Kidney (tissue), 14 donors: ENCODE data around the gene MYL7. TPM values are rescaled to one million over a fixed set of nuclear protein-coding genes. Genes with fewer than 3 reads are reported as not detected.

Experiments used
- DNase-seq, 5 donors: peaks; one replicate each; pipeline ENCODE4 v3.0.0-alpha.2; 2013 to 2020
- FAIRE-seq: peaks from 2 replicates; lab custom pipeline; 2012; peaks lifted over from hg19 to GRCh38; lab: Jason Lieb, UNC
- H3K27ac ChIP-seq, 2 donors: one replicate each; pipeline ENCODE4 v1.7.0; 2013; ENCODE audit warnings: low read depth in 2 of 2, low read length in 2 of 2, inconsistent platforms in 1 of 2
- H3K27me3 ChIP-seq: one replicate; pipeline ENCODE4 v1.7.1; 2013; ENCODE audit warnings: low read length, inconsistent platforms; ENCODE audit not compliant: control insufficient read depth, insufficient read depth
- H3K36me3 ChIP-seq, 3 donors: one replicate each; pipeline versions ENCODE4 v1.7.0 to v1.7.1; 2013; ENCODE audit warnings: low read length in 3 of 3, control low read depth in 1 of 3, inconsistent platforms in 1 of 3; ENCODE audit not compliant: insufficient read depth in 3 of 3, control insufficient read depth in 2 of 3
- H3K4me1 ChIP-seq, 3 donors: one replicate each; pipeline versions ENCODE4 v1.7.0 to v1.7.1; 2013; ENCODE audit warnings: low read length in 3 of 3, inconsistent platforms in 1 of 3, low read depth in 1 of 3; ENCODE audit not compliant: control insufficient read depth in 2 of 3, insufficient read depth in 2 of 3
- H3K4me3 ChIP-seq, 3 donors: one replicate each; pipeline versions ENCODE4 v1.7.0 to v1.8.1; 2013; ENCODE audit warnings: low read length in 3 of 3, control low read depth in 1 of 3, inconsistent platforms in 1 of 3
- H3K9ac ChIP-seq, 3 donors: one replicate each; pipeline versions ENCODE4 v1.7.0 to v1.7.1; 2013; ENCODE audit warnings: low read length in 3 of 3, control low read depth in 1 of 3, inconsistent platforms in 1 of 3
- H3K9me3 ChIP-seq, 3 donors: one replicate each; pipeline versions ENCODE4 v1.7.0 to v1.7.1; 2013; ENCODE audit warnings: low read length in 3 of 3, control low read depth in 1 of 3, inconsistent platforms in 1 of 3; ENCODE audit not compliant: control insufficient read depth in 2 of 3, insufficient read depth in 1 of 3
- intact Hi-C: fragments of 100-400 bp; cut with DNase I; formaldehyde crosslinking; loops from one replicate; pipeline ENCODE4 v1.11.1; 2022
- polyA plus RNA-seq: library from polyadenylated mRNA; stranded (reverse); fragments of 350-450 nt; fragmentation: Illumina TruSeq; extraction: RNeasy Lipid Tissue Mini Kit (QIAGEN cat#74804); gene quantifications from one replicate; pipeline ENCODE4 v1.2.3, GENCODE V29; 2014; ENCODE audit warnings: low read depth, low replicate concordance; ENCODE audit not compliant: insufficient read depth
- total RNA-seq: library from RNA; stranded (reverse); fragmentation: NEBNext Ultra II Directional; extraction: Animal tissue kit (Norgen Biotek cat#: 25700); gene quantifications from one replicate; pipeline ENCODE4 v1.2.1, GENCODE V29; 2021
- TF ChIP-seq, protein P1 (sequence below): IDR thresholded peaks from 3 replicates; pipeline ENCODE4 v1.5.1; 2012; ENCODE audit warnings: mild to moderate bottlenecking, moderate library complexity, borderline replicate concordance; ENCODE audit not compliant: insufficient read depth; ENCODE audit errors: extremely low read depth
- donor health status: control.
- donor health status: control.
- donor health status: control.
- donor health status: control.
- donor health status: control.
- donor health status: DM: yes; HTN: yes; CAD: no.
- donor health status: Normal renal cell carcinoma (clear cell type).

Gene MYL7
- total and polyA plus RNA-seq, 2 donors from 2014 or later = not detected

DNA sequence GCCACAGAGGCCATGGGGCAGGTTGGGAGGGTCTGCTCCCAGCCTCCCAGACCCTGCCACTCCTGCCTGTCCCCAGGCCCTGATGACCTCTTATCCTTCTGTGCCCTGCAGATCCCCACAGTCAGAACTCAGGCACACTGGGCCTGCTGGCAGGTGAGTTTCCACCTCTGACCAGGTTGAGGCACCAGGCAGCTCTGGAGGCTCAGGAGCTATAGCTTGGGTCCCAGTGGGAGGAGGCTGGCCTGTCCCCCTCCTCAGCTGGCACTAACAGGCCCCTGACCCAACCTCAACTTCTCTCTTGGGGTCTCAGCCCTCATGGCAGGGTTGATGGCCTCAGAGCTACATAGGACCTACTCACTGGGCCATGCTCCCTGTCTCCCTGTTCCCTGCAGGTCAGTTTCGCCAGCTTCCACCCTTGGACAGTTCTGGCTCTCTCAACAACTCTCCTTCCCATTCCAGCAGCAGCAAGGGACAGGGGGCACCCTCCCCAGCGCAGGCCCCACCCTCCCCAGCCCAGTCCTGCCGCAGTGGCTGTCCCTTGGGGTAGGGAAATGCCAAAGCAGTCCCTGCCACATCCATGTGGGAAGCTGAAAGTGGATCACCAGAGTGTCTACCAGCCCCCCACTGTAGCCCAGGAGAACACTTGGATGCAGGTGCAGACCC lies 39.7 kb downstream of the MYL7 start:
- H3K4me1 ChIP-seq = peaks cover 0 to 5% (median 5%) of the 10 kb centered on the region in 3 donors
- TF ChIP-seq, protein P1, sequence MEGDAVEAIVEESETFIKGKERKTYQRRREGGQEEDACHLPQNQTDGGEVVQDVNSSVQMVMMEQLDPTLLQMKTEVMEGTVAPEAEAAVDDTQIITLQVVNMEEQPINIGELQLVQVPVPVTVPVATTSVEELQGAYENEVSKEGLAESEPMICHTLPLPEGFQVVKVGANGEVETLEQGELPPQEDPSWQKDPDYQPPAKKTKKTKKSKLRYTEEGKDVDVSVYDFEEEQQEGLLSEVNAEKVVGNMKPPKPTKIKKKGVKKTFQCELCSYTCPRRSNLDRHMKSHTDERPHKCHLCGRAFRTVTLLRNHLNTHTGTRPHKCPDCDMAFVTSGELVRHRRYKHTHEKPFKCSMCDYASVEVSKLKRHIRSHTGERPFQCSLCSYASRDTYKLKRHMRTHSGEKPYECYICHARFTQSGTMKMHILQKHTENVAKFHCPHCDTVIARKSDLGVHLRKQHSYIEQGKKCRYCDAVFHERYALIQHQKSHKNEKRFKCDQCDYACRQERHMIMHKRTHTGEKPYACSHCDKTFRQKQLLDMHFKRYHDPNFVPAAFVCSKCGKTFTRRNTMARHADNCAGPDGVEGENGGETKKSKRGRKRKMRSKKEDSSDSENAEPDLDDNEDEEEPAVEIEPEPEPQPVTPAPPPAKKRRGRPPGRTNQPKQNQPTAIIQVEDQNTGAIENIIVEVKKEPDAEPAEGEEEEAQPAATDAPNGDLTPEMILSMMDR = no peak
- H3K9ac ChIP-seq = no peak overlapping the region
- H3K4me3 ChIP-seq = no peak overlapping the region
- no peaks in the 10 kb centered on the region for H3K27me3 ChIP-seq
- intact Hi-C loops = no loop called here
- DNase-seq = peak in 2 of 5 donors; percentile 51 to 55
- no peaks in the 10 kb centered on the region for H3K36me3 ChIP-seq
- FAIRE-seq = no peak
- peak overlapping the region in 1 of 2 donors; percentile 78 for H3K27ac ChIP-seq
- H3K9me3 ChIP-seq = no peaks in the 10 kb centered on the region

DNA sequence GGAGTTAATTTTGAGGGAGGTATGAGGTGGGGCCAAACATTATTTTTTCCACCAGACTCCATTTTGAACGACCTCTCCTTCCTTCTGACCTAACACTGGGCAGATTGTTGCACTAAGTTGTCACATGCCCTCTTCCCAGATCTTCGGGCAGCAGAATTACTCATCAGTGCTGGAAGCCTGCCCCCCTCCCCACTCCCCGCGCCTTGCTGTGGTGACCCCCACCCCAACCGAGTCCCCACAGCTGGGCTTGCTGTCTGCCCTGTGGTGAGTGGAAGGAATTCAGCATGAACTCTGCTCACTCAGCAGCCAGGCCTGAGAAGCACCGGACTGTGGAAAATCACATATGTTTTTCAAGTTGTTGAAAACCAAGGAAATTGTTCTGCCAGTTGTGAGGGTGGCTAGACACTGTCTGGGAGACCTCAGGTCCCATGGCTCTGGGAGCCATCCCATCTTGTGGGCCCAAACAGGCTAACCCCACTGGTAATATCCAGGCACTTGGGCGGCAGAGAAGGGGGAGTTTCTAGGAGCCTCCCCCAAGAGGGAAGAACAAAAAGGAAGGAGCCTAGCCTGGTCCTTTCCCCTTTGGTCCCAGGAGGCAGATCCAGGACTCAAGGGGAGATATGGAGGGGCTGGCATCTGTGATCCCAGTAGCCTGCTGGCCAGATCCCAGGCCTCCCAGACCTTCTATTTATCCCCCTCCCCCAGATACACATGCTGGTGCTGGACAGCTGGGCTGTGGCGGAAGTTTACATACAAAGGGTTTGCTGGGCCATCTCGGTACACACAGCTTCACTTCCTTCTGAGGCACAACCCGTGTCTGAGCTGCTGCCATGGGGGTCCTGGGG lies 40.5 kb downstream of the MYL7 start:
- Histone ChIP-seq H3K9ac (no peak overlapping the region), H3K27ac (peak overlapping the region in 1 of 2 donors; percentile 25), H3K4me3 (no peak overlapping the region), H3K36me3 (no peaks in the 10 kb centered on the region), H3K27me3 (no peaks in the 10 kb centered on the region), H3K4me1 (peaks cover 0 to 5% (median 5%) of the 10 kb centered on the region in 3 donors), H3K9me3 (no peaks in the 10 kb centered on the region)
- TF ChIP-seq, protein P1 = no peak
- FAIRE-seq (no peak), DNase-seq (peak; percentile 29 to 87 (median 65))
- intact Hi-C loops = no loop called here

DNA sequence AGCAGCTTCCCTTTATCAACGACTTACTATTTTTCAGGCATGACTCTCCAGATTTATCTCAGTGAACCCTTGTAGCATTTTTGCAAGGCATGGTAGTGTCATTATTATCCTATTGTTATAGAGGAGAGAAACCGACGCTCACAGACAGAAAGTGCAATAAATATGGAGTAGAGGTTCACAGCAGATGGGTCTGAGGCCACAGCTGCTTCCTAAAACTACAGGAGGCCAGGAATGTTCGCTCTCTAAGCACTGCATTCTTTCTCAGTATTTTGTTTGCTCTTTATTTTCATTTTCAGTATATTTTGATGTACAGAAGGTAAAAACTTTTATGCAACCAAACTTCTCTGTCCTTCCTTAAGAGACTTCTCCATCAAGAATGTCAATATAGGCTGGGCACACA lies 41.5 kb downstream of the MYL7 start:
- no peak overlapping the region for H3K4me3 ChIP-seq
- no peaks in the 10 kb centered on the region for H3K36me3 ChIP-seq
- H3K27ac ChIP-seq = no peak overlapping the region
- FAIRE-seq (no peak), DNase-seq (no peak)
- no peak overlapping the region for H3K9ac ChIP-seq
- H3K27me3 ChIP-seq = no peaks in the 10 kb centered on the region
- H3K9me3 ChIP-seq = no peaks in the 10 kb centered on the region
- H3K4me1 ChIP-seq = peaks cover 0 to 5% (median 5%) of the 10 kb centered on the region in 3 donors
- TF ChIP-seq, protein P1 = no peak
- intact Hi-C loops = no loop called here
